ENCODE results near the gene AUTS2. TPM values are rescaled to one million over a fixed set of nuclear protein-coding genes. Genes with fewer than 3 reads are reported as not detected.

The AUTS2 gene
- total RNA-seq, 1 donor from 2014 or later, result 7.7 TPM

- intact Hi-C loops (cut with micrococcal nuclease), result no loop called here
Observed at GRCh38 chr7:70016044-70016770, 417.9 kb downstream of the AUTS2 start.

- intact Hi-C loops (cut with micrococcal nuclease), result no loop called here
Observed at GRCh38 chr7:70017357-70017756, 419.1 kb downstream of the AUTS2 start.

- intact Hi-C loops (cut with micrococcal nuclease), result no loop called here
Observed at GRCh38 chr7:70018700-70019099, 420.4 kb downstream of the AUTS2 start.

- intact Hi-C loops (cut with micrococcal nuclease), result no loop called here
Observed at GRCh38 chr7:70027867-70028266, 429.6 kb downstream of the AUTS2 start.

GRCh38 chr7:70028620-70029019 is 430.3 kb downstream of the AUTS2 start:
- intact Hi-C loops (cut with micrococcal nuclease), result no loop called here

GRCh38 chr7:70029993-70030392 is 431.7 kb downstream of the AUTS2 start:
- intact Hi-C loops (cut with micrococcal nuclease), result no loop called here

- intact Hi-C loops (cut with micrococcal nuclease), result no loop called here
Observed at GRCh38 chr7:70030745-70031144, 432.5 kb downstream of the AUTS2 start.

GRCh38 chr7:70031245-70031644 is 433.0 kb downstream of the AUTS2 start:
- intact Hi-C loops (cut with micrococcal nuclease), result no loop called here

GRCh38 chr7:70032649-70033048 is 434.4 kb downstream of the AUTS2 start:
- intact Hi-C loops (cut with micrococcal nuclease), result no loop called here

- intact Hi-C loops (cut with micrococcal nuclease), result no loop called here
Observed at GRCh38 chr7:70033226-70033625, 435.0 kb downstream of the AUTS2 start.

GRCh38 chr7:70034999-70035398 is 436.7 kb downstream of the AUTS2 start:
- intact Hi-C loops (cut with micrococcal nuclease), result no loop called here

GRCh38 chr7:70035519-70035918 is 437.2 kb downstream of the AUTS2 start:
- intact Hi-C loops (cut with micrococcal nuclease), result no loop called here

- intact Hi-C loops (cut with micrococcal nuclease), result no loop called here
Observed at GRCh38 chr7:70035955-70036354, 437.7 kb downstream of the AUTS2 start.

GRCh38 chr7:70036695-70037094 is 438.4 kb downstream of the AUTS2 start:
- intact Hi-C loops (cut with micrococcal nuclease), result no loop called here

- intact Hi-C loops (cut with micrococcal nuclease), result no loop called here
Observed at GRCh38 chr7:70037171-70037933, 439.1 kb downstream of the AUTS2 start.

- intact Hi-C loops (cut with micrococcal nuclease), result no loop called here
Observed at GRCh38 chr7:70040051-70040450, 441.8 kb downstream of the AUTS2 start.

GRCh38 chr7:70040970-70041766 is 442.9 kb downstream of the AUTS2 start:
- intact Hi-C loops (cut with micrococcal nuclease), result no loop called here

GRCh38 chr7:70042533-70042932 is 444.3 kb downstream of the AUTS2 start:
- intact Hi-C loops (cut with micrococcal nuclease), result no loop called here

GRCh38 chr7:70043015-70043538 is 444.8 kb downstream of the AUTS2 start:
- intact Hi-C loops (cut with micrococcal nuclease), result no loop called here

- intact Hi-C loops (cut with micrococcal nuclease), result no loop called here
Observed at GRCh38 chr7:70044064-70044463, 445.8 kb downstream of the AUTS2 start.

GRCh38 chr7:70044525-70044924 is 446.2 kb downstream of the AUTS2 start:
- intact Hi-C loops (cut with micrococcal nuclease), result no loop called here

- intact Hi-C loops (cut with micrococcal nuclease), result no loop called here
Observed at GRCh38 chr7:70044981-70045380, 446.7 kb downstream of the AUTS2 start.
